HCT116 (cell line): ENCODE data around the gene MINAR1. TPM values are rescaled to one million over a fixed set of nuclear protein-coding genes. Genes with fewer than 3 reads are reported as not detected.

Experiments used
- ATAC-seq: fragments of 200-7000 bp; cut with Tn5 transposase; 2 replicates; pipeline ENCODE4 v1.9.1; 2020; ENCODE audit warnings: mild to moderate bottlenecking, moderate library complexity
- BruUV-seq: library from RNA; stranded (reverse); fragments of 400-500 nt; replicated peaks from 2 replicates; lab custom pipeline; 2021; lab: Mats Ljungman, UMichigan
- CTCF ChIA-PET: fragments of 300-600 bp; sonication (Branson Sonifier 250); formaldehyde crosslinking; loops from one replicate; lab custom pipeline; 2021; ENCODE audit warnings: antibody characterized with exemption; lab: Charles Lee
- POLR2A ChIA-PET: fragments of 300-600, 350-600 bp; sonication (Branson Sonifier 250); formaldehyde crosslinking; loops from one replicate; lab custom pipeline; 2021; ENCODE audit warnings: antibody characterized with exemption; lab: Charles Lee
- RAD21 ChIA-PET, 2 experiments: fragments of 300-600 bp; sonication (Branson Sonifier 250); formaldehyde crosslinking; loops; one replicate each; lab custom pipeline; 2023; ENCODE audit warnings: low total read pairs in 2 of 2; ENCODE audit not compliant: uncharacterized antibody in 2 of 2, unreplicated experiment in 2 of 2, low non-redundant PET in 1 of 2; lab: Charles Lee
- DNase-seq: peaks from one replicate; pipeline ENCODE4 v3.0.0-alpha.2; 2010; ENCODE audit warnings: low read depth, low spot score
- H2AFZ ChIP-seq: fragments of 200-600 bp; shearing (Covaris generic), sonication (generic); 2 replicates; pipeline ENCODE4 v1.6.1; 2017; ENCODE audit warnings: low read depth, mixed run types, mixed read lengths, antibody characterized with exemption, low read length; ENCODE audit not compliant: poor library complexity, severe bottlenecking
- H3K27ac ChIP-seq: 2 replicates; pipeline ENCODE4 v1.5.1; 2012; ENCODE audit warnings: low read depth, low read length
- H3K27me3 ChIP-seq: fragments of 200-600 bp; sonication (generic); 2 replicates; pipeline ENCODE4 v1.6.1; 2016; ENCODE audit warnings: mixed run types, low read length, mixed read lengths; ENCODE audit not compliant: insufficient read depth
- H3K36me3 ChIP-seq, 2 experiments: fragments of 200-500 bp in 1 of 2; fragments of 200-600 bp in 1 of 2; sonication (Bioruptor generic) in 1 of 2; sonication (generic) in 1 of 2; 2 replicates each; pipeline versions ENCODE4 v1.5.1 to v1.6.1; 2014 to 2016; ENCODE audit warnings: low read length in 2 of 2, inconsistent platforms in 1 of 2, mixed read lengths in 1 of 2, mixed run types in 1 of 2; ENCODE audit not compliant: insufficient read depth in 2 of 2, control insufficient read depth in 1 of 2
- H3K4me1 ChIP-seq, 2 experiments: fragments of 200-600 bp in 1 of 2; sonication (generic) in 1 of 2; 2 replicates each; pipeline versions ENCODE4 v1.5.1 to v1.6.1; 2012 to 2017; ENCODE audit warnings: low read length in 2 of 2, inconsistent platforms in 1 of 2, mild to moderate bottlenecking in 1 of 2, mixed read lengths in 1 of 2, mixed run types in 1 of 2, moderate library complexity in 1 of 2; ENCODE audit not compliant: insufficient read depth in 2 of 2, control insufficient read depth in 1 of 2
- H3K4me2 ChIP-seq: fragments of 200-600 bp; sonication (generic); 2 replicates; pipeline ENCODE4 v1.6.1; 2017; ENCODE audit warnings: mixed run types, low read length, mixed read lengths
- H3K4me3 ChIP-seq, 2 experiments: fragments of 200-600 bp in 1 of 2; sonication (generic) in 1 of 2; replicated peaks in 1 of 2; 2 replicates each; pipeline ENCODE4 v1.5.1; 2011 to 2016; ENCODE audit warnings: low read length in 2 of 2, control low read depth in 1 of 2, low read depth in 1 of 2, mild to moderate bottlenecking in 1 of 2, mixed read lengths in 1 of 2, mixed run types in 1 of 2
- H3K79me2 ChIP-seq: fragments of 200-600 bp; sonication (generic); 2 replicates; pipeline ENCODE4 v1.6.1; 2017; ENCODE audit warnings: mild to moderate bottlenecking, mixed run types, low read length, moderate library complexity, mixed read lengths; ENCODE audit not compliant: insufficient read depth
- H3K9ac ChIP-seq: fragments of 200-600 bp; sonication (generic); 2 replicates; pipeline ENCODE4 v1.6.1; 2016; ENCODE audit warnings: low read length, mixed read lengths
- H3K9me2 ChIP-seq: fragments of 200-600 bp; sonication (generic), shearing (Covaris generic); 2 replicates; pipeline ENCODE4 v1.6.1; 2017; ENCODE audit warnings: mixed run types, mild to moderate bottlenecking, moderate library complexity; ENCODE audit not compliant: insufficient read depth
- H3K9me3 ChIP-seq, 2 experiments: fragments of 200-500 bp in 1 of 2; fragments of 200-600 bp in 1 of 2; sonication (Bioruptor generic) in 1 of 2; sonication (generic) in 1 of 2; 2 replicates each; pipeline ENCODE4 v1.6.1; 2014 to 2017; ENCODE audit warnings: low read length in 2 of 2, mixed read lengths in 2 of 2, inconsistent platforms in 1 of 2, low read depth in 1 of 2, mild to moderate bottlenecking in 1 of 2, mixed run types in 1 of 2, moderate library complexity in 1 of 2; ENCODE audit not compliant: control insufficient read depth in 1 of 2, insufficient read depth in 1 of 2
- H4K20me1 ChIP-seq: fragments of 200-600 bp; sonication (generic), shearing (Covaris generic); 2 replicates; pipeline ENCODE4 v1.6.1; 2017; ENCODE audit warnings: mixed run types, mild to moderate bottlenecking, moderate library complexity; ENCODE audit not compliant: insufficient read depth
- CBX3 ChIP-seq: IDR thresholded peaks from 2 replicates; pipeline ENCODE4 v1.6.1; 2012; ENCODE audit warnings: low read depth
- CEBPB ChIP-seq: IDR thresholded peaks from 2 replicates; pipeline ENCODE4 v1.6.1; 2012; ENCODE audit warnings: low read depth
- EGR1 ChIP-seq: IDR thresholded peaks from 2 replicates; pipeline ENCODE4 v1.6.1; 2012; ENCODE audit warnings: low read depth
- EZH2 ChIP-seq: fragments of 200-600 bp; sonication (generic); IDR thresholded peaks from 2 replicates; pipeline ENCODE4 v1.6.1; 2017; ENCODE audit warnings: antibody characterized with exemption, mixed run types
- FOSL1 ChIP-seq: IDR thresholded peaks from 2 replicates; pipeline ENCODE4 v1.6.1; 2012; ENCODE audit warnings: low read depth
- JUND ChIP-seq: IDR thresholded peaks from 2 replicates; pipeline ENCODE4 v1.6.1; 2012
- POLR2A ChIP-seq: IDR thresholded peaks from 2 replicates; pipeline ENCODE4 v1.7.0; 2011; ENCODE audit warnings: borderline replicate concordance; ENCODE audit not compliant: insufficient read depth, insufficient read length; ENCODE audit errors: extremely low read depth
- SIN3A ChIP-seq: IDR thresholded peaks from 2 replicates; pipeline ENCODE4 v1.6.1; 2012; ENCODE audit warnings: low read depth
- SP1 ChIP-seq: IDR thresholded peaks from 2 replicates; pipeline ENCODE4 v1.6.1; 2012; ENCODE audit warnings: low read depth
- SRF ChIP-seq: IDR thresholded peaks from 2 replicates; pipeline ENCODE4 v1.6.1; 2012; ENCODE audit warnings: low read depth
- TCF7L2 ChIP-seq: IDR thresholded peaks from 2 replicates; pipeline ENCODE4 v1.7.0; 2011; ENCODE audit warnings: borderline replicate concordance, inconsistent platforms; ENCODE audit not compliant: insufficient read depth, insufficient read length; ENCODE audit errors: extremely low read depth
- YY1 ChIP-seq: IDR thresholded peaks from 2 replicates; pipeline ENCODE4 v1.6.1; 2011; ENCODE audit warnings: low read length, low read depth, moderate library complexity, mild to moderate bottlenecking; ENCODE audit not compliant: insufficient replicate concordance; ENCODE audit errors: extremely low read depth
- ZFX ChIP-seq: fragments of 450-650 bp; IDR thresholded peaks from 2 replicates; pipeline ENCODE4 v1.6.1; 2017
- ZNF274 ChIP-seq: fragments of 200-500 bp; sonication (Bioruptor generic); IDR thresholded peaks from 2 replicates; pipeline ENCODE4 v1.6.1; 2014; ENCODE audit warnings: mild to moderate bottlenecking, low read depth, low read length, inconsistent platforms
- intact Hi-C: fragments of 100-400 bp; cut with micrococcal nuclease; formaldehyde crosslinking; loops from 2 replicates; pipeline ENCODE4 v1.10.0; 2022
- total RNA-seq: library from RNA; stranded (reverse); gene quantifications from one replicate; pipeline ENCODE4 v1.2.1, GENCODE V29; 2021; ENCODE audit not compliant: unreplicated experiment
- TF ChIP-seq, protein P1 (sequence below), 3 experiments: fragments of 200-600 bp in 1 of 3; sonication (generic) in 1 of 3; IDR thresholded peaks in 2 of 3; conservative IDR thresholded peaks in 1 of 3; 2 replicates each; pipeline ENCODE4 v1.5.1; 2012 to 2017; ENCODE audit warnings: low read depth in 2 of 3, low read length in 2 of 3, antibody characterized with exemption in 1 of 3, borderline replicate concordance in 1 of 3, control low read depth in 1 of 3, mild to moderate bottlenecking in 1 of 3, mixed read lengths in 1 of 3, mixed run types in 1 of 3, moderate library complexity in 1 of 3; ENCODE audit not compliant: insufficient read depth in 1 of 3

Gene MINAR1
- total RNA-seq, 1 experiment from 2014 or later, result 1.9 TPM

DNA sequence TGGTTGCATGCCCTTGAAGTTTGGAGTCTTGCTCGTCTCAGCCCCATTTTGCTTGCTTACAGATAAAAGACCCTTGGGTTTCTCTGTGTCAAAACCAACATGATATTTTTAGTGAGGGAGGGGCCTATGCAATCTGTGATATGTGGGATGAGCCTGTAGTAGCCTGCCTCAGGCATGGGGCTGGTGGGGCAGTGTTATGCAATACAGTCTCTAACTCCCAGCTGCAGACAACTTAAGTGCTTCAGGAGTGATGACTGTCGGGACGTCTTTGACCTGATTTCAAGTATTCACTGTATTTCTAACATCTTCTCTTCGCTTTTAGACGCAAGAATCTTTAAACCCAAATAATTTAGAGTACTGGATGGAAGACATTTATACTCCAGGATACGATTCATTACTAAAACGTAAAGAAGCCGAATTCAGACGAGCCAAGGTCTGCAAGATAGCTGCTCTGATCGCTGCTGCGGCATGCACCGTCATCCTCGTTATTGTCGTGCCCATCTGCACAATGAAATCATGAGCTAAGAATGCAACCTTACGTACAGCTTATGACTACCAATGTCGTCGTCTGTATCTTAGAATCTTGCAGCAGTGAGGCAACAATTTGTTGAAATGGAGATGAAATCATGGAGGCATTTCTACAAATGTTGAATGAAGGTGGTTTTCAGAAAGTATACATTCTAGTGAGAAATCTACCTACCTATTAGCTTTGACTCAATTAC is 35.9 kb downstream of the MINAR1 start:
- CTCF ChIA-PET, result no interaction called here
- intact Hi-C loops, result no loop called here

DNA sequence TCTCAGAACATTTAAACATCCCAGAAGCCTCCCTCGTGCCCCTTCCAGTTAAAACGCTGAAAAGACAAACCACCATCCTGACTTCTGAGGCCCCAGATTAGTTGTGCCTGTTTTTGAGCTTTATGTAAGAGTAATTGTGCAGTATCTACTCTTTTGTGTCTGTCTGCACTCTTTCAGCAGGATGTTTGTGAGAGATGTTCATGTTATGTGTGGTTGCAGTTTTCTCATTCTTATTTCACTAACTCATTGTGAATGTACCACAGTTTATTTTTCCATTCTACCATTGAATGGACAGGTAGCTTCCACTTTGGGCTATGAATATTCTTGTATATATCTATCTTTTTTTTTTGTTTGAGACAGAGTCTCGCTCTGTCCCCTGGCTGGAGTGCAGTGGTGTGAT is 40.3 kb downstream of the MINAR1 start:
- Histone ChIP-seq H2AFZ (no peak overlapping the region), H3K4me2 (no peak overlapping the region), H3K9me2 (no peaks in the 10 kb centered on the region), H3K9ac (no peak overlapping the region), H3K27ac (no peak overlapping the region), H3K27me3 (no peaks in the 10 kb centered on the region), H3K9me3 (no peaks in the 10 kb centered on the region), H3K79me2 (no peaks in the 10 kb centered on the region), H3K4me1 (no peaks in the 10 kb centered on the region), H3K4me3 (no peak overlapping the region), H4K20me1 (no peaks in the 10 kb centered on the region), H3K36me3 (no peaks in the 10 kb centered on the region)
- intact Hi-C loops, result no loop called here
- no peak for ATAC-seq
- no peak for DNase-seq
- no TSS peak for BruUV-seq
- POLR2A ChIA-PET, result no interaction called here
- RAD21 ChIA-PET, result no interaction called here
- CTCF ChIA-PET, result no interaction called here
- TF ChIP-seq CBX3 (no peak), EGR1 (no peak), SP1 (no peak), JUND (no peak), CEBPB (no peak), EZH2 (no peak), YY1 (no peak), TCF7L2 (no peak), FOSL1 (no peak), POLR2A (no peak), SRF (no peak), ZFX (no peak), ZNF274 (no peak)

More for the DNA sequence above, 35.9 kb downstream of the MINAR1 start:
- Histone ChIP-seq H3K9me3 (no peaks in the 10 kb centered on the region), H4K20me1 (no peaks in the 10 kb centered on the region), H3K27ac (no peak overlapping the region), H3K4me2 (no peak overlapping the region), H3K27me3 (no peaks in the 10 kb centered on the region), H3K4me1 (no peaks in the 10 kb centered on the region), H3K4me3 (no peak overlapping the region), H2AFZ (no peak overlapping the region), H3K79me2 (no peaks in the 10 kb centered on the region), H3K9me2 (no peaks in the 10 kb centered on the region), H3K9ac (no peak overlapping the region), H3K36me3 (no peaks in the 10 kb centered on the region)
- ChIA-PET RAD21 (no interaction called here), POLR2A (no interaction called here)
- TF ChIP-seq TCF7L2 (no peak), ZFX (no peak), POLR2A (no peak), SIN3A (no peak), SRF (no peak), EZH2 (no peak)
- TF ChIP-seq, protein P1, sequence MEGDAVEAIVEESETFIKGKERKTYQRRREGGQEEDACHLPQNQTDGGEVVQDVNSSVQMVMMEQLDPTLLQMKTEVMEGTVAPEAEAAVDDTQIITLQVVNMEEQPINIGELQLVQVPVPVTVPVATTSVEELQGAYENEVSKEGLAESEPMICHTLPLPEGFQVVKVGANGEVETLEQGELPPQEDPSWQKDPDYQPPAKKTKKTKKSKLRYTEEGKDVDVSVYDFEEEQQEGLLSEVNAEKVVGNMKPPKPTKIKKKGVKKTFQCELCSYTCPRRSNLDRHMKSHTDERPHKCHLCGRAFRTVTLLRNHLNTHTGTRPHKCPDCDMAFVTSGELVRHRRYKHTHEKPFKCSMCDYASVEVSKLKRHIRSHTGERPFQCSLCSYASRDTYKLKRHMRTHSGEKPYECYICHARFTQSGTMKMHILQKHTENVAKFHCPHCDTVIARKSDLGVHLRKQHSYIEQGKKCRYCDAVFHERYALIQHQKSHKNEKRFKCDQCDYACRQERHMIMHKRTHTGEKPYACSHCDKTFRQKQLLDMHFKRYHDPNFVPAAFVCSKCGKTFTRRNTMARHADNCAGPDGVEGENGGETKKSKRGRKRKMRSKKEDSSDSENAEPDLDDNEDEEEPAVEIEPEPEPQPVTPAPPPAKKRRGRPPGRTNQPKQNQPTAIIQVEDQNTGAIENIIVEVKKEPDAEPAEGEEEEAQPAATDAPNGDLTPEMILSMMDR (IDR thresholded peaks at IDR 0.05 in 2 of 3, conservative IDR thresholded peaks at IDR 0.05 in 1 of 3; ENCODE audit: borderline replicate concordance in 1 of 3, insufficient read depth in 1 of 3, low read depth in 2 of 3, low read length in 2 of 3), result no peak
- DNase-seq (no peak), ATAC-seq (no peak)
- BruUV-seq, result no TSS peak
